ENCODE measurements around the gene CSRP1.
A peak's percentile ranks its signal among the peaks of the same experiment; 100 is the strongest.
"Not testable (repeated sequence)": the region's sequence is repeated elsewhere in the genome, so short reads cannot be mapped to it uniquely, and the experiment has no call there.

Gene CSRP1

DNA sequence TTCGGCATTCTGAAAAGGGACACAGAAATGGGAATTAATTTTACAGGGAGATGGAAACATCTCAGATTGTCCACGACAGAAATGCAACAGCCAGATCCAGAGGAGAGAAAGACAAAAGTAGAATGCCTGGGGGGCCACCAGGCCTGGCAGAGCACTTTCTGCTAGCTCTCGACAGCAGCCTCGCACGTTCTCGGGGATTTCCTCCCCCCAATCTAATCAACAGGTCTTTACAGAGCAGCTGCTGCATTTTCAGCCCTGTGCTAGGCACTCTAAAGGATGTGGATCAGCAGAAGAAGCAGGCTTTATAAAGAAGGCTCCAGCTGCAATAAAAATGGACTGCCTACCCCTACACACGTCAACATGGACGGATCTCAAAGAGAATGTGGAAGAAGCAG is 10.6 kb downstream of the CSRP1 start:
- no peak for DNase-seq (ENCODE audit: low spot score)

DNA sequence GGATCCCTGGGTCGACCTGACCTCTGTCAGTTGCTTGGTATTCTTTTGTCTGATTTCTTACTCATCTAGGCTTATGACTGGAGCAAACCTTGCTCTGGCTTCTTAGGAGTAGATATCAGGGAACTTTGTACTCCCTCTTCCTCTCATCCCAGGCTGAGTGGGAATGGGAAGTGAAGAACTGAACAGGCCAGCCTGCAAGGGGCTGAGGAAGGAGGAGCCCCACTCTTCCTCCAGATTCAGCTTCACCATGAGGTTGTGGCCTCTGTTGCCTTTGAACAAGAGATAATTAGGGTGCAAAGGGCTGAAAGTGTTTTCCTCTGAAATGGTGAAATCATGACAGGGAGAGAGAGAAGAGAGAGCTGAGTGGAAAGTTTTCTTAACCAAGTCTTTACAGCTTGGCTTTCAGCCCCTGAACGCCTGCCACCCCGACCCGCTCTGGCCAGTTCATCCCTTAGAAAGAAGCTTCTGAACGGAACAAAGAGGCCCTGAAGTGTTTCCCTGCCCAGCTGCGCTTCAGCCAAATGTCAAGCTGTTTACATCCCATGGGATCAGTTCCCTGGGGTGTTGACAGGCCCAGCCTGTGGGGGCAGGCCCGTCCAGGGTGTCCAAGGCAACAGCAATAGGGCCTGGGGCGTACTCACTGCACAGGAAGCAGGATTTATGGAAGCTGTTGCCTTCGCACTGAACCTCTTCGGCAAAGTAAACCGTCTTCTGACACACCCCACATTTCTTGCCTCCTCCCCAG is 11.2 kb downstream of the CSRP1 start:
- peak; percentile 98 for DNase-seq (ENCODE audit: low spot score)

DNA sequence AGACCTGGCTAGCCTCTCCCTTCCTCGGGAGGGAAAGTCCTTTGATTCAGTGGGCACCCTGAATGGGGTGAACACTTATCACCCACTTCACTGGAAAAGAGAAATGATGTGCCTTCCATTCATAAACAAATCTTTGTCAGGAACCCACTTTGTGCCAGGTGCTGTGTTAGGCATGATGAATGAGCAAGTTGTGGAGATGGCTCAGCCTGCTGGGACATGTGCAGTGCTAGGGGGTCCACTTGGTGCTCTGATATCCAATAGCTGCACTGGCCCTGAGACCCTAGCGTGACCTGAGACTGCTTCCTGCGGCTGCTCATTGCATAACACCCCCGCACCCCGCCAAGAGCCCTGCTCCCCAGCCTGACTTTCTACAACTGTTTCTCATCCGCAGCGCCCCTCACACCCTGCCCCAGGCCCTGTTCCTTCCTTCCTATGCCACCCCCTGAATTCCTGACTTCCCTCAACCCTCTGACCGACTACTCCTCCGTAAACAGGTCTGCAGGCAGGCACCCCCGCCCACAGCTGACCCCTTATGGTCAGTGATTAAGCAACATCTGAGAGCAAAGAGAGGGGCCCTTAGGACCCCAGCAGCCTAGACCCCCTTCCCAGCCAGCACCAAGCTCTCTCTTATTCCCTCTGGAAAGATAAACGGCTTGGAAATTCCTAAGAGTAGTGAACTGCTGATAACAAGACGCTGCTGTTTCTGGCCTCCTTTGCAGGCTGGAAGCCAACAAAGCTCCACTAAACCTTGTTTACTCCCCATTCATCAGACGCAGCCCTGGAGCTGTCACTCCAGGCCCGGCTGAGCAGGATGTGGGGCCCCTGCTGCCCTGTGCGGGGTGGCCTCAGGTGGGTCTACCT is 12.9 kb downstream of the CSRP1 start:
- DNase-seq (ENCODE audit: low spot score) = no peak

DNA sequence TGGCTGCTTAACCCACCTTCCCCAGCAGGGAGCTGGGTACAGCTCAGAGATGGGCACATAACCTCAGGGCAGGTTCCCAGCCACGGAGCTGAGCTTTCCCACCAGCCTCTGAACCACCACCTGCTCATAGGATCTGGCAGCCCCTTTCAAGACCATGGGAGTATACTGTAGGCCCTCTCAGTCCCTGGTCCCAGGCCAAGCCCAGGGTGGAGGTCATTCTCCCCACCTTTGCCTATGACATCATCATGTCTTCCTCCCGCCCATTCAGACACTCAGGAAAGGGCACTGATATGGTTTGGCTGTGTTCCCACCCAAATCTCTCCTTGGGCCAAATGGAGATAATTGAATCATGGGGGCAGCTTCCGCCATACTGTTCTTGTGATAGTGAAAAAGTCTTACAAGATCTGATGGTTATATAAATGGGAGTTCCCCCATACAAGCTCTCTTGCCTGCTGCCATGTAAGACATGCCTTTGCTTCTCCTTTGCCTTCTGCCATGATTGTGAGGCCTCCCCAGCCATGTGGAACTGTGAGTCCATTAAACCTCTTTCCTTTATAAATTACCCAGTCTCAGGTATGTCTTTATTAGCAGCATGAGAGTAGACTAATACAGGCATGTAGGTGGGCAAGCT is 13.8 kb downstream of the CSRP1 start:
- not testable (repeated sequence) for DNase-seq (ENCODE audit: low spot score)

DNA sequence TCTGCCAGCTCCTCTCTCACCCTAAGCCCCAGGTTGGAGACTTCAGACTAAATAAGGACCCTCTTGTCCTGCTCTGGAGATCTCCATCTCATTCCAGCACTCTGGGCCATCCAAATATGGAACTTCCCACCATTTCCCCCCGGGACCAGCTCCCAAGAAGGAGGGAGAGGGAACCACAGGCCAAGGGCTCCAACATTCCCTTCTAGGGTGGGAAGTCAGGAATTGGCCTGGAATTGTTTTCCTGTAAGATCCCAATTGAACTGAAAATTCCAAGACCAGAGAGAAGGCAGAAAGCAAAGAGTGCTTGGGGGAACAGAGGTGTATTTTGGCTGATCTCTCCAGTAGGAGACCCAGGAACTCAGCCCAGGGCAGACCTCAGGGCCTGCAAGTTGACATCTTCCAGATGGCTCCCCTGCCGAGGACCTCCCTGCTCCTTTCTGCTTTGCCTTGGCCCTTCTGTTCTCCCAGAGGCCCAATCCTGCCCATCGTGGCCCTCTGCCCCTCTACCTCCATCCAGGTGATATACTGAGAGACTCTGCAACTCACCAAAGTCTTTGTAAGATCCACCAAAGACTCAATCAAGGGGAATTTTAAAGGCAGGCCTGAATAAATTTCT is 14.9 kb downstream of the CSRP1 start:
- no peak for DNase-seq (ENCODE audit: low spot score)

GRCh38 chr1:201490708-201491131 is 16.2 kb downstream of the CSRP1 start:
- DNase-seq (ENCODE audit: low spot score) = no peak

- no peak for DNase-seq (ENCODE audit: low spot score)
Observed at GRCh38 chr1:201489643-201490261, 17.2 kb downstream of the CSRP1 start.

DNA sequence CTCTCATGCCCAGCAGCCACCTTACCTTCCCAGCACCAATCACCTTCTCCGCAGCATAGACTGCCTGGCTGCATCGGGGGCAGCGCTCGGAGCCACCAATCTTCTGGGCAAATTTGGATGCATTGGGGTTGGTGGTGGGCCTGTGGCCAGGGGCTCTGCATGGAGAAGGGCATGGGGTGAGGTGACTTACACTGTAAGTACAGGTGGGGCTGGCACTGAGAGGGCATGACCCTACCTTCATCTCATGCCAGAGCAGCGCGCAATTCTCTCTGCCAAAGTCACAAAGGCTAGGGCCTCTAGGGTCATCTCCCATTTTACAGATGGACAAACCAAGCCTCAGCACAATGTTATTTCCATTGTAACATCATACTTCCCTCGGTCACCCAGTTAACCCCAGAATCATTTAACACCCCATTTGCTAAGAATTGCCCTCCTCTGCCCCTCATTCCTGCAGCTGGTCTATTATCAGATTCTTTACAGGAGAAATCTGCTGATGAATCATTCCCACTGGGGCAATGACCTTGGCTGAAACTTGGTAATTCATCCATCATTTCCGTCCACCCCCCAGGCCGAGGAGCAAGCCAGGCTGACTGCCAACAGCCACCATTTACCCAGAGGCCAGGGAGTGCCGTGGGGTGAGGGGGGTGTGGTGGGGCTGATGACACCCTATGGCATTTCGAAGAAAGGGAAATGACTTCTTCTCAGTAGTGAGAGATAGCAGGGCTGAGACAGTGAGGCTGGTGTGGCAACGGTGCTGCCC is 17.9 kb downstream of the CSRP1 start:
- no peak for DNase-seq (ENCODE audit: low spot score)

DNA sequence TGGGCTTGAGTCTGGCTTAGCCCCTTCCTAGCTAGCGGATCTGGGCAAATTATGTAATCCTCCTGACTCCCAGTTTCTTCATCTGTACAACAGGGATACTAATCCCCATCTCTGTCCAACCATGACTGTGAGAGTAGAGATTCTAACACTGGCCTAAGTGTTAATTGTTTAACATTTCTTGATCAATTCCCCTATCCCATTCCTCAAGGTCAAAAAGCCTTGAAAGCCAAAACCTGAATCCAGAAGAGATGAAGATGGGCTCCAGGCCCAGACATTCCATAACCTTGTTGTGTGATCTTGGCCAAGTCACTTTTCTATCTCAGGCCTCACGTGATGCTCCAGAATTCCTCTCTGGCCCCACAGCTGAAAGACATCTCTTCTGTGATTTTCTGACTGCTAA is 19.2 kb downstream of the CSRP1 start:
- no peak for DNase-seq (ENCODE audit: low spot score)

- no peak for DNase-seq (ENCODE audit: low spot score)
Observed at GRCh38 chr1:201486187-201486586, 20.7 kb downstream of the CSRP1 start.

- no peak for DNase-seq (ENCODE audit: low spot score)
Observed at GRCh38 chr1:201485184-201485774, 21.6 kb downstream of the CSRP1 start.

GRCh38 chr1:201483373-201483949 is 23.5 kb downstream of the CSRP1 start:
- DNase-seq (ENCODE audit: low spot score) = no peak

DNA sequence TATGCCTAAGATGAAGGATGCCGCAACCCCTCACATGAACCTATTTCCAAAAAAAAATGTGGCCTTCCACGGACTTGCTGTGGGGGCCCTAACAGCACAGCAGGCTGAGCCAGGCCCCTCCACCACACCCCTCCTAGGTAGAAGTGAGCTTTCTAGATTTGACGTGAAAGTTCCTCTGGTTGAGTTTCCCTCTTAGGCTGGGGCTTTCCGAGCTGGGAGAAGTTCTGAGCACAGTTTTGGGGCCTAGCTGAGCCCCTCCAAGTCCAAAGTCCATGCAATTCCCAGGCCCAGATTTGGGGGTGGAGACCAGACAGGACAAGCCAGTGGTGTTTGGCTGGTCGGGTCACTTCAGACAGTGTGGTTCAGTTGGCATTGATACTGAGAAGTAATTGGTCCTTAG is 24.2 kb downstream of the CSRP1 start:
- no peak for DNase-seq (ENCODE audit: low spot score)

DNA sequence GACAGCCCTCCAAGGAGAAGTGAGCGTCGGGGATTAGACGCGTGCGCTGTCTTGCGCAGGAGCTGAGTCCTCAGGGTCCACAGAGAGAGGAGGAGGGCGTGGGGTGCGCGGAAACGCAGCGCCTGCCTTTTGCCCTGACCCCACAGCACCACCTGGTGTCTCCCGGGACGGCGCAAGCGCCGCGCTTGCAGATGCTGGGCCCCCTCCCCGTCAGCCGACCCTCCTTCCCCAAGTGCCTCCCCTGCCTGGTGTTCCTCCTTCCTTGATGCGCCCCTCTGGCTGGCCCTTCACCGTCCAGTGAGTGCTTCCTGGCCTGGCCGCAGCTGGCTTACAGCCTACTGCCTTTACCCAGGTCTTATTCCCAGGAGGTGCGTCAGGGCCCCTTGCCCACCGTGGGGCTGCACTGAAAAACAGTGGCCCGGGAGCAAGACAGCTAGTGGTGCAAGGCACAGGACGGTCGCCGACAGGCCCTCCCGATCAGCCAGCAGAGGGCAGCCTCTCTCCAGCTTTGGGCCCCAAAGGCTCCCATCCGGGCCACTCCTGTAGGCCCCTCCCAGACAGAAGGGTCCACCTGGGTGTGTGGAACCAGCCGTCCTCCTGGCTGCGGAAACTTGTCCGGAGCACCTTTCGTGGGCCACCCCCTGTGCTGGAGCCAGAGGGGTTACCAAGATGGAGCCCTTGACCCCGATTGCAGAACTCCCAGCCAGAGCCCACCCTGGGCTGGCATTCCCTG is 25.0 kb downstream of the CSRP1 start:
- DNase-seq (ENCODE audit: low spot score) = peak; percentile 83

- no peak for DNase-seq (ENCODE audit: low spot score)
Observed at GRCh38 chr1:201481004-201481380, 25.9 kb downstream of the CSRP1 start.

- DNase-seq (ENCODE audit: low spot score) = no peak
Observed at GRCh38 chr1:201480231-201481003, 26.5 kb downstream of the CSRP1 start.

- no peak for DNase-seq (ENCODE audit: low spot score)
Observed at GRCh38 chr1:201479201-201479730, 27.7 kb downstream of the CSRP1 start.

- not testable (repeated sequence) for DNase-seq (ENCODE audit: low spot score)
Observed at GRCh38 chr1:201478666-201479065, 28.3 kb downstream of the CSRP1 start.

Measured in pons (tissue), 1 donor.